IPS-15b (cell line): Measurements from ENCODE around the gene PALB2.
"Not testable (repeated sequence)": the region's sequence is repeated elsewhere in the genome, so short reads cannot be mapped to it uniquely, and the experiment has no call there.

Experiments
- H3K27me3 ChIP-seq: one replicate; pipeline ENCODE4 v1.6.1; 2013; ENCODE audit warnings: low read length; ENCODE audit not compliant: control insufficient read depth, insufficient read depth
- H3K36me3 ChIP-seq: one replicate; pipeline ENCODE4 v1.6.1; 2013; ENCODE audit warnings: low read length; ENCODE audit not compliant: control insufficient read depth, insufficient read depth
- H3K4me1 ChIP-seq: one replicate; pipeline ENCODE4 v1.6.1; 2013; ENCODE audit warnings: mild to moderate bottlenecking, low read length; ENCODE audit not compliant: control insufficient read depth, insufficient read depth
- H3K4me3 ChIP-seq: one replicate; pipeline ENCODE4 v1.5.1; 2013; ENCODE audit warnings: low read depth, low read length
- H3K9ac ChIP-seq: one replicate; pipeline ENCODE4 v1.6.1; 2013; ENCODE audit warnings: low read depth, mild to moderate bottlenecking, low read length
- H3K9me3 ChIP-seq: one replicate; pipeline ENCODE4 v1.6.1; 2013; ENCODE audit warnings: mild to moderate bottlenecking, low read length; ENCODE audit not compliant: control insufficient read depth, insufficient read depth

Gene PALB2

GRCh38 chr16:23595246-23595950 is 45.7 kb downstream of the PALB2 start:
- peak overlapping the region; percentile 93 for H3K9ac ChIP-seq
- peaks cover 17% of the 10 kb centered on the region for H3K4me1 ChIP-seq
- H3K36me3 ChIP-seq = peaks cover 33% of the 10 kb centered on the region
- H3K4me3 ChIP-seq = peak overlapping the region; percentile 99
- no peaks in the 10 kb centered on the region for H3K9me3 ChIP-seq
- H3K27me3 ChIP-seq = no peaks in the 10 kb centered on the region

- peak overlapping the region; percentile 37 for H3K9ac ChIP-seq
- H3K4me3 ChIP-seq = peak overlapping the region; percentile 99
- peaks cover 16% of the 10 kb centered on the region for H3K4me1 ChIP-seq
- H3K36me3 ChIP-seq = peaks cover 42% of the 10 kb centered on the region
- H3K27me3 ChIP-seq = no peaks in the 10 kb centered on the region
- no peaks in the 10 kb centered on the region for H3K9me3 ChIP-seq
Observed at GRCh38 chr16:23594186-23594585, 46.9 kb downstream of the PALB2 start.

- Histone ChIP-seq H3K9me3 (no peaks in the 10 kb centered on the region), H3K36me3 (peaks cover 60% of the 10 kb centered on the region), H3K4me3 (no peak overlapping the region), H3K4me1 (peaks cover 2% of the 10 kb centered on the region), H3K27me3 (no peaks in the 10 kb centered on the region), H3K9ac (no peak overlapping the region)
Observed at GRCh38 chr16:23590181-23590580, 50.9 kb downstream of the PALB2 start.

GRCh38 chr16:23587726-23588125 is 53.4 kb downstream of the PALB2 start:
- no peaks in the 10 kb centered on the region for H3K9me3 ChIP-seq
- H3K9ac ChIP-seq = no peak overlapping the region
- H3K4me1 ChIP-seq = no peaks in the 10 kb centered on the region
- peaks cover 59% of the 10 kb centered on the region for H3K36me3 ChIP-seq
- no peak overlapping the region for H3K4me3 ChIP-seq
- H3K27me3 ChIP-seq = no peaks in the 10 kb centered on the region

- Histone ChIP-seq H3K36me3 (peaks cover 54% of the 10 kb centered on the region), H3K4me1 (no peaks in the 10 kb centered on the region), H3K4me3 (no peak overlapping the region), H3K9me3 (no peaks in the 10 kb centered on the region), H3K9ac (no peak overlapping the region), H3K27me3 (no peaks in the 10 kb centered on the region)
Observed at GRCh38 chr16:23584186-23585076, 56.7 kb downstream of the PALB2 start.

GRCh38 chr16:23583271-23583670 is 57.8 kb downstream of the PALB2 start:
- H3K4me1 ChIP-seq, H3K9me3 ChIP-seq, H3K9ac ChIP-seq, H3K4me3 ChIP-seq, H3K27me3 ChIP-seq: not testable (repeated sequence)
- peaks cover 56% of the 10 kb centered on the region for H3K36me3 ChIP-seq

- no peaks in the 10 kb centered on the region for H3K4me1 ChIP-seq
- H3K9ac ChIP-seq = no peak overlapping the region
- H3K9me3 ChIP-seq = no peaks in the 10 kb centered on the region
- H3K27me3 ChIP-seq = no peaks in the 10 kb centered on the region
- H3K4me3 ChIP-seq = no peak overlapping the region
- peaks cover 43% of the 10 kb centered on the region for H3K36me3 ChIP-seq
Observed at GRCh38 chr16:23581764-23582163, 59.3 kb downstream of the PALB2 start.

GRCh38 chr16:23580391-23580790 is 60.7 kb downstream of the PALB2 start:
- peaks cover 38% of the 10 kb centered on the region for H3K36me3 ChIP-seq
- no peak overlapping the region for H3K4me3 ChIP-seq
- no peaks in the 10 kb centered on the region for H3K27me3 ChIP-seq
- H3K9ac ChIP-seq = no peak overlapping the region
- H3K4me1 ChIP-seq = no peaks in the 10 kb centered on the region
- H3K9me3 ChIP-seq = no peaks in the 10 kb centered on the region

GRCh38 chr16:23579371-23579770 is 61.7 kb downstream of the PALB2 start:
- Histone ChIP-seq H3K9me3 (no peaks in the 10 kb centered on the region), H3K9ac (no peak overlapping the region), H3K4me3 (no peak overlapping the region), H3K4me1 (no peaks in the 10 kb centered on the region), H3K27me3 (no peaks in the 10 kb centered on the region), H3K36me3 (peaks cover 33% of the 10 kb centered on the region)

GRCh38 chr16:23578101-23578830 is 62.8 kb downstream of the PALB2 start:
- H3K9ac ChIP-seq = no peak overlapping the region
- no peak overlapping the region for H3K4me3 ChIP-seq
- no peaks in the 10 kb centered on the region for H3K27me3 ChIP-seq
- peaks cover 39% of the 10 kb centered on the region for H3K36me3 ChIP-seq
- H3K4me1 ChIP-seq = no peaks in the 10 kb centered on the region
- no peaks in the 10 kb centered on the region for H3K9me3 ChIP-seq

GRCh38 chr16:23577493-23577892 is 63.6 kb downstream of the PALB2 start:
- H3K4me1 ChIP-seq = no peaks in the 10 kb centered on the region
- H3K4me3 ChIP-seq = no peak overlapping the region
- H3K36me3 ChIP-seq = peaks cover 43% of the 10 kb centered on the region
- H3K9ac ChIP-seq = no peak overlapping the region
- H3K9me3 ChIP-seq = no peaks in the 10 kb centered on the region
- H3K27me3 ChIP-seq = no peaks in the 10 kb centered on the region
